22Rv1 (cell line): ENCODE measurements around the gene EME1.
A peak's percentile ranks its signal among the peaks of the same experiment; 100 is the strongest.

Experiments used
- H3K27ac ChIP-seq: fragments of 450-650 bp; 2 replicates; pipeline ENCODE4 v1.5.1; 2017
- ZFX ChIP-seq: fragments of 450-650 bp; IDR thresholded peaks from 2 replicates; pipeline ENCODE4 v1.6.1; 2017; ENCODE audit warnings: antibody characterized with exemption, borderline replicate concordance
- TF ChIP-seq, protein P1 (sequence below): fragments of 450-650 bp; IDR thresholded peaks from 2 replicates; pipeline ENCODE4 v1.5.1; 2017; ENCODE audit warnings: mild to moderate bottlenecking

EME1 gene

DNA sequence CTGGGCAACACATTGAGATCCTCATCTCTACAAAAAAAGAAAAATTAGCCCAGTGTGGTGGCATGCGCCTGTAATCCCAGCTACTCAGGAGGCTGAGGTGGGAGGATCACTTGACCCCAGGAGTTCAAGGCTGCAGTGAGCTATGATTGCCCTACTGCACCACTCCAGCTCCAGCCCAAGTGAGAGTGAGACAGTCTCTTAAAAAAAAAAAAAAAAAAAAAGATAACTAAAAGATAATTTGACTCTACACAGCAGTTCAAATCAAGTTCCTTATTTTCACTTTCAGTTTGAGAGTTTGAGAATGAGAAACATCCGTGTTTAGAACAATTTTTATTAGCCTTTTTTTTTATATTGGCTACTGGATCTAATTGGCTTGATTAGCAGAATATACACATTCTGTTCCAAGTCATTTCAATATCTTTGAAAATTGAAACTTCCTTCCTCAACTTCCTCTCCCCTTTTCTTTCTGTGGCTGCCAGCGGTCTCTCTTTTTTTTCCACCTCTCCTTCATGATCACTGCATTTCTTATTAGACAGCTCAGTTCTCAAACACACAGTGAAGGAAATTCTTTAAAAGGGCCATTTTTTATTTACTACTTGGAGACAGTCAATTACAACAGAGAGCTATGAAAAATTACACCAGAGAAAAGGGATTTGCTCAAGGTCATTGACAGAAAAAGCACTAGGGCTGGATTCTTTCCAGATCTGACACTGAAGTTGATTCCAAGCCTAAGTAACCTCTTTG is 48.5 kb downstream of the EME1 start:
- H3K27ac ChIP-seq, result no peak overlapping the region
- TF ChIP-seq, protein P1, sequence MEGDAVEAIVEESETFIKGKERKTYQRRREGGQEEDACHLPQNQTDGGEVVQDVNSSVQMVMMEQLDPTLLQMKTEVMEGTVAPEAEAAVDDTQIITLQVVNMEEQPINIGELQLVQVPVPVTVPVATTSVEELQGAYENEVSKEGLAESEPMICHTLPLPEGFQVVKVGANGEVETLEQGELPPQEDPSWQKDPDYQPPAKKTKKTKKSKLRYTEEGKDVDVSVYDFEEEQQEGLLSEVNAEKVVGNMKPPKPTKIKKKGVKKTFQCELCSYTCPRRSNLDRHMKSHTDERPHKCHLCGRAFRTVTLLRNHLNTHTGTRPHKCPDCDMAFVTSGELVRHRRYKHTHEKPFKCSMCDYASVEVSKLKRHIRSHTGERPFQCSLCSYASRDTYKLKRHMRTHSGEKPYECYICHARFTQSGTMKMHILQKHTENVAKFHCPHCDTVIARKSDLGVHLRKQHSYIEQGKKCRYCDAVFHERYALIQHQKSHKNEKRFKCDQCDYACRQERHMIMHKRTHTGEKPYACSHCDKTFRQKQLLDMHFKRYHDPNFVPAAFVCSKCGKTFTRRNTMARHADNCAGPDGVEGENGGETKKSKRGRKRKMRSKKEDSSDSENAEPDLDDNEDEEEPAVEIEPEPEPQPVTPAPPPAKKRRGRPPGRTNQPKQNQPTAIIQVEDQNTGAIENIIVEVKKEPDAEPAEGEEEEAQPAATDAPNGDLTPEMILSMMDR, result no peak
- no peak for TF ChIP-seq ZFX

- TF ChIP-seq ZFX, result no peak
- TF ChIP-seq, protein P1, result no peak
- no peak overlapping the region for H3K27ac ChIP-seq
Measured at GRCh38 chr17:50422738-50423137, 49.7 kb downstream of the EME1 start.

DNA sequence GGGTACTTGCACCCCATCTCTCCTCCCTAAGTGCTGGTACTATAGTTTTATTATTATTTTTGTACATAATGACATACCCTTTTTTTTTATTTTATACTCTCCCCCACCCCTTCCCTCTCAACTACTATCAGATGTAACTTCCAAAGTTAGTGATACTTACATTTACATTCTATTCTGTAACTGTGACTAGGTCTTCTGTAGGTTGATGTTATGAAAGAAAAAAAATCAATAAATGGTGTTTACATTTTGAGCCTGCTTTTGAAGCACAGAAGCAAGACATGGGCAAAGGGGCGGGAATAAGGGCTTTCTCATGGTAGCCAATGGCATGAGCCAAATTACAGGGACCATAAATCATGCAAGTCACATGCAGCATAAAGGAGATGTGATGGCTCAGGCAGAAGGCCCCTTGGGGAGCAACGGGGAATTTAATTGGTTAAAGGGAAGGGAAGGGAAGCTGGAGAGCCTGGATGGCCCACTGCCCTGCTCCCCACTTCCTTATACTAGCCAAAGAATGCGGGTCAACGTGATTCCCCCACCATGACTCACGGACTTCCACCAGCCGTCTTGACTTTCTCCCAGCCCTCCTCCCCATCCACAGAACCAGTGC is 50.6 kb downstream of the EME1 start:
- H3K27ac ChIP-seq, result no peak overlapping the region
- TF ChIP-seq, protein P1, result no peak
- no peak for TF ChIP-seq ZFX

- TF ChIP-seq ZFX, result no peak
- H3K27ac ChIP-seq, result no peak overlapping the region
Measured at GRCh38 chr17:50424246-50424995, 51.4 kb downstream of the EME1 start.

DNA sequence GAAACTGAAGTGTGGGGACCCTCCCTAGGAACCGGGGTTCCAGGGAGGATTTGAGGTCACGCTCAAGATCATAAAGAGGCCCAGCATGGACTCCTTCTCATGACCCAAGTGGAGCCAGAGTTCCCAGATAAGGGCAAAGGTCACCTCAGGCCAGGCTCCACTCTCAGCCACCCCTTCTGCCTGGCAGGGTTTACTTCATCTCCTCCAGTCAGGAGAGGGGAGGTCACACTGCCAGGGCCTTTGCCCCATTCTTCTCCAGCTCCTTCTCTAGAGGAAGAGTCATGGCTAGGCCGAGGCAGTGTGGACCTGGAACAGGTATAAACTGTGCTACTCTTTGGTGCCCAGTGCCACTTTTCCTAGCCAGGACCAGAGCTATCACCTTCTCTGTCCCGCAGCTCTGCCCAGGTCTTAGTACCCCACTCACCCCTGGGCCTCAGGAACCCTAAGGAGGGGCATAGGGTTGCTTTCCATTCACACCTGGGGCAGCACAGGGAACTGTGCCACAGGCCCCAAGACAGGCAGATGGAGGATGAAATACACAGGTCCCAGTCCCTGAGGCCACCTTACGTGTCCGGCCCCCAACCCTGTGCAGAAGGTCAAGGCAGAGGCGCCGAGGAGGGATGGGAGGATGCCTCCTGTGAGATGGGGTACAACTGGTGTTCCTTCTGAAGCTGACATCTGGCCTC is 52.1 kb downstream of the EME1 start:
- no peak overlapping the region for H3K27ac ChIP-seq
- TF ChIP-seq, protein P1, result no peak
- no peak for TF ChIP-seq ZFX

GRCh38 chr17:50425682-50426471 is 52.8 kb downstream of the EME1 start, which contains the start of gene ACSF2:
TSS of gene ACSF2 (plus strand) at chr17:50426218. CDS start at chr17:50426262, 44 bp downstream.
- H3K27ac ChIP-seq, result peak within 1 kb of the TSS; percentile 42; the same call in 1 of the 2 replicates
- TF ChIP-seq, protein P1, result no peak
- TF ChIP-seq ZFX, result no peak

GRCh38 chr17:50426472-50426782 is 53.4 kb downstream of the EME1 start:
- TF ChIP-seq ZFX, result no peak
- TF ChIP-seq, protein P1, result no peak
- H3K27ac ChIP-seq, result peak overlapping the region; percentile 42; the same call in 1 of the 2 replicates
